22Rv1 (cell line): ENCODE results near the gene THEM4.

Experiments
- ZFX ChIP-seq: fragments of 450-650 bp; IDR thresholded peaks from 2 replicates; pipeline ENCODE4 v1.6.1; 2017; ENCODE audit warnings: antibody characterized with exemption, borderline replicate concordance
- TF ChIP-seq, protein P1 (sequence below): fragments of 450-650 bp; IDR thresholded peaks from 2 replicates; pipeline ENCODE4 v1.5.1; 2017; ENCODE audit warnings: mild to moderate bottlenecking

DNA sequence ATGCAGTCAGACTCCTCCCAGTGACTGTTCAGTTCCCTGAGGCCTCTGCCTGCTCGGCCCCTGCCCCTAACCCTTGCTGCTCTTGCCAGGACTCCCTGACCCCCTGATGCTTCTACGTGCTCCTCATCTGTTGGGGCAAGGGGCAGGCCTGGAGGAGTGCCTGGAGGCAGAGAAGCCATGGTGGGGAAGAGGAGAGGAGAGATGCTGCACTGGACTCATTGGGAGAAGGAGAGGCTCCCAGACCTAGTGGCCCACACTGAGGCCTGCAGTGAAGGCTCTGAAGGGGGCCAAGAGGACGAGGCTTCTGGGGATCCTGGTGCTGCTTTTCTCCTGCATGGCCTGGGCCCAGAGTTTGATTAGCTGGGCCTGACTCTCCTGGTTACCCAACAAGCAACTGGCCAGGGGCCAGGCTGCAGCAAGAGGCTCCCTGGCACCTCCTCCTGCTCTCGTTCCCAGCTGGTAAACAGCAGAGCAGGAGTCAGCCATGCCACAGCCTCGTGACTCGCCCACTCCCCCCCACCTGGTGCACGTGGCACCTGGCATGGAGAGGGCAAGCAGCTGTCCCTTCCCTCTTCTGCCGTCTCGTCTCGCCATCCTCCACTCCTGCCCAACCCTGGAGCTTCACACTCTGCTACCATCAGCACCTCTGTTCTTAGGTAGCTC is 76.9 kb downstream of the THEM4 start:
- no peak for TF ChIP-seq ZFX
- TF ChIP-seq, protein P1, sequence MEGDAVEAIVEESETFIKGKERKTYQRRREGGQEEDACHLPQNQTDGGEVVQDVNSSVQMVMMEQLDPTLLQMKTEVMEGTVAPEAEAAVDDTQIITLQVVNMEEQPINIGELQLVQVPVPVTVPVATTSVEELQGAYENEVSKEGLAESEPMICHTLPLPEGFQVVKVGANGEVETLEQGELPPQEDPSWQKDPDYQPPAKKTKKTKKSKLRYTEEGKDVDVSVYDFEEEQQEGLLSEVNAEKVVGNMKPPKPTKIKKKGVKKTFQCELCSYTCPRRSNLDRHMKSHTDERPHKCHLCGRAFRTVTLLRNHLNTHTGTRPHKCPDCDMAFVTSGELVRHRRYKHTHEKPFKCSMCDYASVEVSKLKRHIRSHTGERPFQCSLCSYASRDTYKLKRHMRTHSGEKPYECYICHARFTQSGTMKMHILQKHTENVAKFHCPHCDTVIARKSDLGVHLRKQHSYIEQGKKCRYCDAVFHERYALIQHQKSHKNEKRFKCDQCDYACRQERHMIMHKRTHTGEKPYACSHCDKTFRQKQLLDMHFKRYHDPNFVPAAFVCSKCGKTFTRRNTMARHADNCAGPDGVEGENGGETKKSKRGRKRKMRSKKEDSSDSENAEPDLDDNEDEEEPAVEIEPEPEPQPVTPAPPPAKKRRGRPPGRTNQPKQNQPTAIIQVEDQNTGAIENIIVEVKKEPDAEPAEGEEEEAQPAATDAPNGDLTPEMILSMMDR = no peak
